A549 (cell line): ENCODE results near the gene TPM4. TPM values are rescaled to one million over a fixed set of nuclear protein-coding genes. Genes with fewer than 3 reads are reported as not detected.

Experiments used
- ATAC-seq, 2 experiments: fragments of 200-7000 bp in 1 of 2; fragments of >200 bp in 1 of 2; cut with Nextera tagmentation in 1 of 2; cut with Tn5 transposase in 1 of 2; 3 replicates each; pipeline versions ENCODE4 v1.8.0 to v1.9.1; 2018 to 2020; ENCODE audit warnings: mild to moderate bottlenecking in 1 of 2, moderate library complexity in 1 of 2
- CTCF ChIA-PET: fragments of 300-600 bp; sonication (Branson Sonifier 250); formaldehyde crosslinking; extraction: SDS; loops from one replicate; lab custom pipeline; 2021; ENCODE audit warnings: antibody characterized with exemption, inconsistent platforms; lab: Yijun Ruan, JAX
- POLR2A ChIA-PET: fragments of 350-600 bp; formaldehyde crosslinking; extraction: SDS; loops from one replicate; lab custom pipeline; 2021; ENCODE audit warnings: antibody characterized with exemption, inconsistent platforms; lab: Yijun Ruan, JAX
- DNase-seq, 2 experiments: peaks; one replicate each; pipeline versions ENCODE4 v3.0.0 to v3.0.0-alpha.2; 2011 to 2016; ENCODE audit warnings: low read depth in 1 of 2, low spot score in 1 of 2
- FAIRE-seq: peaks from 2 replicates; lab custom pipeline; 2011; peaks lifted over from hg19 to GRCh38; lab: Jason Lieb, UNC
- H3K27ac ChIP-seq, 2 experiments: fragments of >200 bp; sonication (Bioruptor Twin); formaldehyde crosslinking; 3 replicates each; pipeline ENCODE4 v1.5.1; 2016 to 2017
- H3K4me1 ChIP-seq: fragments of >200 bp; sonication (Bioruptor Twin); formaldehyde crosslinking; 3 replicates; pipeline ENCODE4 v1.6.1; 2016
- H3K4me2 ChIP-seq: fragments of >200 bp; sonication (Bioruptor Twin); formaldehyde crosslinking; 3 replicates; pipeline ENCODE4 v1.6.1; 2016
- H3K4me3 ChIP-seq: fragments of >200 bp; sonication (Bioruptor Twin); formaldehyde crosslinking; 3 replicates; pipeline ENCODE4 v1.5.1; 2016
- H3K9me3 ChIP-seq: fragments of >200 bp; sonication (Bioruptor Twin); formaldehyde crosslinking; 3 replicates; pipeline ENCODE4 v1.6.1; 2016
- BHLHE40 ChIP-seq: IDR thresholded peaks from 2 replicates; pipeline ENCODE4 v1.6.1; 2012; ENCODE audit warnings: low read depth, low read length, inconsistent platforms
- CBX2 ChIP-seq: fragments of 200-600 bp; sonication (generic); IDR thresholded peaks from 2 replicates; pipeline ENCODE4 v1.6.1; 2016; ENCODE audit warnings: low read depth, mild to moderate bottlenecking, borderline replicate concordance
- CHD2 ChIP-seq: fragments of 150-350 bp; IDR thresholded peaks from 2 replicates; pipeline ENCODE4 v1.6.1; 2014; ENCODE audit warnings: low read length; ENCODE audit not compliant: partially characterized antibody
- CHD4 ChIP-seq: fragments of 200-600 bp; sonication (generic); IDR thresholded peaks from 2 replicates; pipeline ENCODE4 v1.6.1; 2016; ENCODE audit warnings: antibody characterized with exemption, mild to moderate bottlenecking, borderline replicate concordance
- FOSB ChIP-seq: fragments of 250-450 bp; sonication (Bioruptor Pico); IDR thresholded peaks from 2 replicates; pipeline ENCODE4 v1.5.0; 2020; ENCODE audit warnings: mild to moderate bottlenecking, moderate library complexity
- FOXS1 ChIP-seq: fragments of 250-450 bp; sonication (Bioruptor Pico); IDR thresholded peaks from 2 replicates; pipeline ENCODE4 v1.5.0; 2020; ENCODE audit warnings: mild to moderate bottlenecking, moderate library complexity
- HEYL ChIP-seq: fragments of 250-450 bp; sonication (Bioruptor Pico); IDR thresholded peaks from 2 replicates; pipeline ENCODE4 v1.8.0; 2021; ENCODE audit warnings: mild to moderate bottlenecking, moderate library complexity
- HOXA7 ChIP-seq: fragments of 250-450 bp; sonication (Bioruptor Pico); IDR thresholded peaks from 2 replicates; pipeline ENCODE4 v1.5.0; 2020; ENCODE audit warnings: mild to moderate bottlenecking, moderate library complexity
- HOXB5 ChIP-seq: fragments of 250-450 bp; sonication (Bioruptor Pico); IDR thresholded peaks from 2 replicates; pipeline ENCODE4 v1.5.0; 2020; ENCODE audit warnings: mild to moderate bottlenecking, moderate library complexity
- JUNB ChIP-seq: fragments of >200 bp; sonication (Bioruptor Twin); formaldehyde crosslinking; IDR thresholded peaks from 2 replicates; pipeline ENCODE4 v1.6.1; 2016
- MAZ ChIP-seq: fragments of 150-350 bp; IDR thresholded peaks from 2 replicates; pipeline ENCODE4 v1.6.1; 2014; ENCODE audit warnings: antibody characterized with exemption, low read depth, low read length, borderline replicate concordance
- POLR2AphosphoS2 ChIP-seq: conservative IDR thresholded peaks from 2 replicates; pipeline ENCODE4 v1.6.1; 2012; ENCODE audit warnings: low read length, improper control_type of control experiment, inconsistent platforms
- SREBF2 ChIP-seq: fragments of 450-650 bp; IDR thresholded peaks from 2 replicates; pipeline ENCODE4 v1.6.1; 2014; ENCODE audit warnings: mild to moderate bottlenecking, moderate library complexity
- TP53 ChIP-seq: fragments of 250-450 bp; sonication (Bioruptor Pico); IDR thresholded peaks from 2 replicates; pipeline ENCODE4 v1.5.0; 2021; ENCODE audit warnings: mild to moderate bottlenecking, moderate library complexity
- ZFP36 ChIP-seq: fragments of 450-650 bp; IDR thresholded peaks from 2 replicates; pipeline ENCODE4 v1.6.1; 2014; ENCODE audit warnings: borderline replicate concordance; ENCODE audit not compliant: partially characterized antibody
- ZSCAN20 ChIP-seq: fragments of 250-450 bp; sonication (Bioruptor Pico); IDR thresholded peaks from 2 replicates; pipeline ENCODE4 v1.8.0; 2022; ENCODE audit warnings: mild to moderate bottlenecking, moderate library complexity
- WGBS: methylation state at CpG from one replicate; pipeline ENCODE4 v1.1.6; 2017; ENCODE audit errors: missing lambda C conversion rate; 5-methylcytosine and 5-hydroxymethylcytosine counted together
- polyA plus RNA-seq, 4 experiments: library from polyadenylated mRNA; depleted of rRNA in 3 of 4; stranded (reverse); fragments of >200 nt; fragmentation: RNase III in 1 of 4; extraction: RNeasy Plus Mini Kit Qiagen cat#74134 plus additional on column Dnase treatment in 1 of 4; gene quantifications; 2 replicates in 3 of 4; 3 replicates in 1 of 4; pipeline ENCODE4 v1.2.3, GENCODE V29; 2011 to 2017
- TF ChIP-seq, protein P1 (sequence below): fragments of 250-450 bp; sonication (Bioruptor Pico); IDR thresholded peaks from 2 replicates; pipeline ENCODE4 v1.5.0; 2021; ENCODE audit warnings: mild to moderate bottlenecking, moderate library complexity, borderline replicate concordance
- TF ChIP-seq, protein P2 (sequence below): fragments of 450-650 bp; IDR thresholded peaks from 2 replicates; pipeline ENCODE4 v1.6.1; 2014; ENCODE audit warnings: antibody characterized with exemption
- TF ChIP-seq, protein P3 (sequence below): fragments of 150-350 bp; IDR thresholded peaks from 2 replicates; pipeline ENCODE4 v1.6.1; 2014; ENCODE audit warnings: low read depth, mild to moderate bottlenecking, low read length
- TF ChIP-seq, protein P4 (sequence below): fragments of >200 bp; sonication (Bioruptor Twin); formaldehyde crosslinking; IDR thresholded peaks from 2 replicates; pipeline ENCODE4 v1.6.1; 2016

The TPM4 gene
- polyA plus RNA-seq, 2 of the 4 experiments (the other 2 are of a cell fraction): 777 to 860 TPM

DNA sequence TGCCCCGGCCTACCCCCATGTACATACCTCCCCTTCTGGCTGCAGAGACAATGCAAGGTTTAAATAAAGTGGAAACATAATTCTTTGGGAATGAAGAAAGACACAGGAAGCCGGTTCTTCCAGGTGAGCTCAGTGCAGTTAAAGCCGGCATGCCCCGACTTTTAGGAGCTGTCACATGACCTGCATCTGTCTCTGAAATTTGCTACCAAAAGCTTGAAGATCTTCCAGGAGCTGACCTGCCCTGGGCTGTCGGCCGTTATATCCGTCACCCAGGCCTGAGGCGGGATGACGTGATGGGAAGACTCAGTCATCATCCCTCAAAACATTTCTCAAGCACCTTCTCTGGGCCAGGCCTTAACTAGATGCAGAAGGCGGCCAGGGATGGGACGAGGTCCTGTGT is 45.7 kb downstream of the TPM4 start:
- 97% methylated on average over 11 of the region's 11 CpGs for WGBS
- ATAC-seq: no peak
- Histone ChIP-seq H3K9me3 (no peaks in the 10 kb centered on the region), H3K4me3 (no peak overlapping the region), H3K27ac (no peak overlapping the region), H3K4me1 (no peaks in the 10 kb centered on the region), H3K4me2 (no peak overlapping the region)
- FAIRE-seq: no peak
- ChIA-PET CTCF (interaction anchor here (2.2 kb wide), 1 partner anchor 80 kb away, joined by 10 read pairs; no protein-coding TSS in a partner anchor), POLR2A (no interaction called here)
- DNase-seq: no peak
- no peak for TF ChIP-seq BHLHE40

DNA sequence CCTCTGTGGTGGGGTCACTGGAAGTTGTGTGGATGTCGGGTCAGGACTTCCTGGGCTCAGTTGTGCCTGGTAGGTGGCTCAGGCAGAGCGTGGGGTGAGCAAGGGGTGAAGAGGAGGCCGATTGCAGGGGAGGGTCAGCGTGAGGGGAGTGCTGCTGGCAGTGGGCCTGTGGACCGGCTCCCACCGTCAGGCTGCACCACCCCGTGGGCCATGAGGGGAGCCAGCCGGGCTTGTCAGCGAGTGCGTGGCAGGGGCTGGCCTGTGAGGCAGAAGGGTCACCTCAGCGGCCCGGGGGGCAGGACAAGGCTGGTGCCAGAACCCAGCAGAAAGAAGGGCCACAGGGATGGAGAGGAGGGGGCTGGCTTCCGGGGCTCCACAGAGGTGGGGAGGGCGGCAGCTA is 48.7 kb downstream of the TPM4 start:
- FAIRE-seq (no peak), ATAC-seq (no peak), DNase-seq (no peak)
- CTCF ChIA-PET: no interaction called here
- TF ChIP-seq CHD2: no peak
- no peak for TF ChIP-seq SREBF2
- TF ChIP-seq HOXB5: no peak
- TF ChIP-seq, protein P1, sequence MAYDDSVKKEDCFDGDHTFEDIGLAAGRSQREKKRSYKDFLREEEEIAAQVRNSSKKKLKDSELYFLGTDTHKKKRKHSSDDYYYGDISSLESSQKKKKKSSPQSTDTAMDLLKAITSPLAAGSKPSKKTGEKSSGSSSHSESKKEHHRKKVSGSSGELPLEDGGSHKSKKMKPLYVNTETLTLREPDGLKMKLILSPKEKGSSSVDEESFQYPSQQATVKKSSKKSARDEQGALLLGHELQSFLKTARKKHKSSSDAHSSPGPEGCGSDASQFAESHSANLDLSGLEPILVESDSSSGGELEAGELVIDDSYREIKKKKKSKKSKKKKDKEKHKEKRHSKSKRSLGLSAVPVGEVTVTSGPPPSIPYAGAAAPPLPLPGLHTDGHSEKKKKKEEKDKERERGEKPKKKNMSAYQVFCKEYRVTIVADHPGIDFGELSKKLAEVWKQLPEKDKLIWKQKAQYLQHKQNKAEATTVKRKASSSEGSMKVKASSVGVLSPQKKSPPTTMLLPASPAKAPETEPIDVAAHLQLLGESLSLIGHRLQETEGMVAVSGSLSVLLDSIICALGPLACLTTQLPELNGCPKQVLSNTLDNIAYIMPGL (CRISPR knock-in tag): no peak
- no peak for TF ChIP-seq FOXS1 (CRISPR knock-in tag)
- TF ChIP-seq, protein P2, sequence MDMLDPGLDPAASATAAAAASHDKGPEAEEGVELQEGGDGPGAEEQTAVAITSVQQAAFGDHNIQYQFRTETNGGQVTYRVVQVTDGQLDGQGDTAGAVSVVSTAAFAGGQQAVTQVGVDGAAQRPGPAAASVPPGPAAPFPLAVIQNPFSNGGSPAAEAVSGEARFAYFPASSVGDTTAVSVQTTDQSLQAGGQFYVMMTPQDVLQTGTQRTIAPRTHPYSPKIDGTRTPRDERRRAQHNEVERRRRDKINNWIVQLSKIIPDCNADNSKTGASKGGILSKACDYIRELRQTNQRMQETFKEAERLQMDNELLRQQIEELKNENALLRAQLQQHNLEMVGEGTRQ: no peak
- TF ChIP-seq, protein P3, sequence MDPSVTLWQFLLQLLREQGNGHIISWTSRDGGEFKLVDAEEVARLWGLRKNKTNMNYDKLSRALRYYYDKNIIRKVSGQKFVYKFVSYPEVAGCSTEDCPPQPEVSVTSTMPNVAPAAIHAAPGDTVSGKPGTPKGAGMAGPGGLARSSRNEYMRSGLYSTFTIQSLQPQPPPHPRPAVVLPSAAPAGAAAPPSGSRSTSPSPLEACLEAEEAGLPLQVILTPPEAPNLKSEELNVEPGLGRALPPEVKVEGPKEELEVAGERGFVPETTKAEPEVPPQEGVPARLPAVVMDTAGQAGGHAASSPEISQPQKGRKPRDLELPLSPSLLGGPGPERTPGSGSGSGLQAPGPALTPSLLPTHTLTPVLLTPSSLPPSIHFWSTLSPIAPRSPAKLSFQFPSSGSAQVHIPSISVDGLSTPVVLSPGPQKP: no peak
- no peak for TF ChIP-seq MAZ
- no peak for TF ChIP-seq ZFP36
- TF ChIP-seq, protein P4, sequence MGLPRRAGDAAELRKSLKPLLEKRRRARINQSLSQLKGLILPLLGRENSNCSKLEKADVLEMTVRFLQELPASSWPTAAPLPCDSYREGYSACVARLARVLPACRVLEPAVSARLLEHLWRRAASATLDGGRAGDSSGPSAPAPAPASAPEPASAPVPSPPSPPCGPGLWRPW: no peak
- no peak for TF ChIP-seq FOSB (CRISPR knock-in tag)
- TF ChIP-seq CBX2: no peak
- no peak for TF ChIP-seq HEYL
- no peak for TF ChIP-seq HOXA7 (CRISPR knock-in tag)
- no peak for TF ChIP-seq TP53 (CRISPR knock-in tag)
- TF ChIP-seq ZSCAN20: no peak
- no peak for TF ChIP-seq CHD4
- TF ChIP-seq JUNB: no peak
- TF ChIP-seq POLR2AphosphoS2: no peak
- no peak overlapping the region for H3K27ac ChIP-seq
- H3K9me3 ChIP-seq: no peaks in the 10 kb centered on the region
- H3K4me2 ChIP-seq: no peak overlapping the region
- 98% methylated on average over 13 of the region's 14 CpGs for WGBS
- no peak overlapping the region for H3K4me3 ChIP-seq
- POLR2A ChIA-PET: interaction anchor here (0.9 kb wide), 1 partner anchor 13 kb away, joined by 4 read pairs; the partner anchor contains the start of gene RAB8A
- H3K4me1 ChIP-seq: no peaks in the 10 kb centered on the region
